ENCODE data around the gene KRTAP19-6.
"Not testable (repeated sequence)": the region's sequence is repeated elsewhere in the genome, so short reads cannot be mapped to it uniquely, and the experiment has no call there.

The KRTAP19-6 gene, protein sequence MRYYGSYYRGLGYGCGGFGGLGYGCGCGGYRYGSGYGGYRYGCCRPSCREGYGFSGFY

DNA sequence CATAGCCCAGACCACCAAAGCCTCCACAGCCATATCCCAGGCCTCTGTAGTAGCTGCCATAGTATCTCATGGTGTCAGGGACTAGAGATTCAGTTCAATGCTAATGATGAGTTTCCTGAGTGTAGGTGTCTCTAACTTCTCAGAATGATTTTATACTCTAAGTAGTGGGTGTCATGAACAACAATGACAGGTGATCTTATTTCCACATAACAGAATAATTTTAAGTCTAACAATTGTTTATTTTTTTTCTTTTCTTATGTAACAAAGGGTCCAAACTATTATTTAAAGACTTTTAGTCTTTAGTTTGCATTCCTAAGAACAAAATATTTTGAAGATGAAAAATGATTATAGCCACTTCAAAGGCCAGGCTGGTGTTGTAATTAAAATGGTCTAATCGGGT lies at the start of gene KRTAP19-6:
Gene KRTAP19-6 (minus strand): TSS at position 101 of the 400 bp plus-strand sequence. CDS start 31 bp downstream, at position 70.
- intact Hi-C loops (cut with DNase I) = no loop called here
- no peak for DNase-seq

GRCh38 chr21:30590297-30590696 lies 48.6 kb upstream of the KRTAP19-6 start, which contains the start of gene KRTAP22-2:
KRTAP22-2 (minus strand) TSS chr21:30590397.
- no peak for DNase-seq
- intact Hi-C loops (cut with DNase I) = no loop called here

DNA sequence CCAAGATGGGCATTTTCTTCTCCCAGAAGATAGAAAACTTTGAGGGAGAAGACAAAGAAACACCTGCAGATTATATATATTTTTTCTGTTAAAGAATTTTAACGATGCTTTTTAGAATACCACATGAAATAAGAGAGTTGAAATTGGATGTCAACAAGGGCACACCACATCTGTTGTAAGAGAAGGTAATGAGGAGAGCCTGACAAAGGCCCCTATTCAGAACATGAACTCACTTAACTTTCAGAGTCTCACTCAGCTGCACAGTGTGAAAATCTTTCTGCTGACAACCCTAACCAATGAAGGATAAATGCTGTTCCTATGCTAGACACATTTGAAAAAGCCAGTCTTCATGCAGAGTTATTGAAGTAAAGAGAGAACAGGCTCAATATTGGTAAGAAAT lies 41.2 kb upstream of the KRTAP19-6 start:
- no peak for DNase-seq
- intact Hi-C loops (cut with DNase I) = no loop called here

GRCh38 chr21:30580132-30580531 lies 38.5 kb upstream of the KRTAP19-6 start:
- intact Hi-C loops (cut with DNase I) = no loop called here
- no peak for DNase-seq

GRCh38 chr21:30579346-30579745 lies 37.7 kb upstream of the KRTAP19-6 start:
- intact Hi-C loops (cut with DNase I) = no loop called here
- DNase-seq = no peak

- DNase-seq = peak in 12 of 42 donors; percentile 5 to 66 (median 22)
- intact Hi-C loops (cut with DNase I) = no loop called here
Observed at GRCh38 chr21:30577766-30578165, 36.1 kb upstream of the KRTAP19-6 start.

DNA sequence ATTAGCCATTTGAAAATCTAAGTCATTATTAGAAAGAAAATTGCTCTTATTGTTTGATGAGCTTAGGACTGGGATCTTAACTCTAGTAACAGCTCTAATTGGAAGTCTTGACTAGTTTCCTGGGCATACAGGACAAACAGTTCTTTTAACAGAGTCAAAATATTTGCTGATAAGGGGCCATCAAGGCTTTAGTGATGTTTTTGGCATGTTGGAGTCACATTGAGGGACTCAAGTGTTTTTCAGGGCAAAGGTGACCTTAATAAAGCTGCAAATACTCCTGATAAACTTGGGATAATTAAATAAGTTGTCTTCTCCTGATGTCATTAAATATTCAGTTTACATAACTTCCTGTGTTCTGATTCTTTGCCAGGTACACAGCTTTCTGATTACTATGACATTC lies 26.0 kb upstream of the KRTAP19-6 start:
- intact Hi-C loops (cut with DNase I) = no loop called here

GRCh38 chr21:30563630-30564029 lies 22.0 kb upstream of the KRTAP19-6 start:
- no peak for DNase-seq
- intact Hi-C loops (cut with DNase I) = no loop called here

More for the DNA sequence above, 26.0 kb upstream of the KRTAP19-6 start:
- DNase-seq = no peak

DNA sequence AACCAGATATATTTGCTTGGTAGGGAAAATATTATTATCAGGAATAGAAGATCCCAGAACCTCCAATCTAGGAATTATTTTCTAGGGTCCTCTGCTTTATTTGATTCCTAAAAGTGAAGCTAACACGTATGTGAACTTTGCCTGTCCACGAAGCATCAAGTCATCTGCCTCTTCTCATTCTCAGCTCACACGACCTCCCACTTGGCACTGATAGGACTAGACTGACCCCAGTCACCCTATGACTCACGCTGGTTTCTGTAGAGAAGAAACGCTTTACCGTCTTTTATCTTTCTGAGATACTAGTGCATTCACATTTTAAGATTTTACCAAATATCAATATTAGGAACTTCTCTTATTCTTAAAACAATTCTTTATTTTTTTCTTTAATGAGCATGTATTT lies 21.4 kb upstream of the KRTAP19-6 start:
- intact Hi-C loops (cut with DNase I) = no loop called here
- DNase-seq = no peak

GRCh38 chr21:30561957-30562356 lies 20.3 kb upstream of the KRTAP19-6 start:
- intact Hi-C loops (cut with DNase I) = no loop called here

GRCh38 chr21:30561264-30561895 lies 19.7 kb upstream of the KRTAP19-6 start, which contains the start of gene KRTAP19-7:
KRTAP19-7 (minus strand) TSS chr21:30561314; CDS start chr21:30561289, 25 bp downstream.
- DNase-seq = no peak
- intact Hi-C loops (cut with DNase I) = no loop called here

More at GRCh38 chr21:30561957-30562356, 20.3 kb upstream of the KRTAP19-6 start:
- DNase-seq = peak in 1 of 42 donors; percentile 6

DNA sequence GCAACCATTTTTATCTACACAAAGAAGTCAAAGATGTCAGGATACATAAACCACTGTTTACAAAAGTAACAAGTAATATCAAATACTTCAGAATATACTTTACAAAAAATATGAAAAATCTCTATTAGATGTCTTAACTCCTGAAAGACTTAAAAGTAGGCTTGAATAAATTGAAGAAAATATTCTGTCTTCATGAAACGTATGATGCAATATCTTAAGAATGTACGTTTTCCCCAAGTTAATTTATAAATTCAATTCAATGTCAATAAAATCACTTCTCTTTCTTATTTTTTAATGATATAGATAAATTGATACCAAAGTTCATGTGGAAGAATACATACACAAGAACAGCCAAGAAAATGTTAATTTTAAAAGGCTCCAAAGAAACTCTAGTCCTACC lies 13.4 kb upstream of the KRTAP19-6 start:
- intact Hi-C loops (cut with DNase I) = no loop called here
- no peak for DNase-seq

DNA sequence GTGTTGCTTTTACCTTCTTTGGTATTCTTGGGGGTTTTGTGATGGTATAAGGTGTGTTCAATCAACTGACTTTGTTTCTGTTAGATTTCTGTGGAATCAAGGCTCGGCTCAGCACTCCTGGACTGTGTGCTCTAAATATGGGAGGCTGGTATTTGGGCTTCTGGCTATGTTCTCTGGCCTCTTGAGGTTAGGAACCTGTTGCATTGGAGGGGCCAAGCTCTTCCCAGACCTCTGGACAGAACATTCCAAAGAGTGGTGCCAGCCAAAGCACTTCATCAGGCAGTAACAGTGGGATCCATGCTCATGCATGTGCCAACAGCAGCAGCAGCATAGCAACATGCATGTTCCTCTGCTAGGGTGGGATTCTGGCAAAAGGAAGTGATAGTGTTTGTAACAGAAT lies 11.1 kb upstream of the KRTAP19-6 start:
- intact Hi-C loops (cut with DNase I) = no loop called here
- DNase-seq = no peak

DNA sequence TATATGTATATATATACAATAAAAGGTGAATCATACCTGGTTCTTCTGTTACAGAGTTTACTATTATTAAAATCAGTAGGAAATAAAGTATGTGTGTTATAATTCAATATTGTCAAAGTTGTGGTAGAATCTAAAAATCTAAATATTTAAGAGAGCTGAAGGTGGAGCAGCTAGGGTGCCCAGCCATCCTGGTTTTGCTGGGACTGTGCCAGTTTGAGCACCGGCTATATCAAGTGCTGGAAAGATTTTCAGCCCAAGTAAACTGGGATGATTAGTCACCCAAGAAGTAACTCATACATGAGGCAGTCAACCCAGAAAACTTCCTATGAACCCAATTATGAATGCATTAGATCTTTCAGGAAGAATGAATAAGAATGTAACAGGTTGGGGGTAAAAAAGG lies 22.8 kb downstream of the KRTAP19-6 start:
- DNase-seq = no peak
- intact Hi-C loops (cut with DNase I) = no loop called here

DNA sequence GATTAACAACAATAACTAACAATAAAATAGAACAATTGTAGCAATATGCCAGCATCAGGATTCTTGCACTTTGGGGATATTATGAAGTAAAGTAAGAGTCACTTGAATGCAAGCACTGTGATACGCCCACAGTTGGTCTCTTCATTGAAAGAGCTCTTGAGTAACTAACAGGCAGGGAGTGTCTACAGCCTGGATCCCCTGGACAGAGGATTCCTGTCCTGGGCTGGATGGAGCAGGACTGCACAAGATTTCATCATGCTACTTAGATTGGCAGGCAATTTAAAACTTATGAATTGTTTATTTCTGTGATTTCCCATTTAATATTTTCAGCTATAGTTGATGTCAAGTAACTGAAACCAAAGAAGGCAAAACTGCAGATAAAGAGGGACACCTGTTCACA lies 26.0 kb downstream of the KRTAP19-6 start:
- DNase-seq = no peak
- intact Hi-C loops (cut with DNase I) = no loop called here

DNA sequence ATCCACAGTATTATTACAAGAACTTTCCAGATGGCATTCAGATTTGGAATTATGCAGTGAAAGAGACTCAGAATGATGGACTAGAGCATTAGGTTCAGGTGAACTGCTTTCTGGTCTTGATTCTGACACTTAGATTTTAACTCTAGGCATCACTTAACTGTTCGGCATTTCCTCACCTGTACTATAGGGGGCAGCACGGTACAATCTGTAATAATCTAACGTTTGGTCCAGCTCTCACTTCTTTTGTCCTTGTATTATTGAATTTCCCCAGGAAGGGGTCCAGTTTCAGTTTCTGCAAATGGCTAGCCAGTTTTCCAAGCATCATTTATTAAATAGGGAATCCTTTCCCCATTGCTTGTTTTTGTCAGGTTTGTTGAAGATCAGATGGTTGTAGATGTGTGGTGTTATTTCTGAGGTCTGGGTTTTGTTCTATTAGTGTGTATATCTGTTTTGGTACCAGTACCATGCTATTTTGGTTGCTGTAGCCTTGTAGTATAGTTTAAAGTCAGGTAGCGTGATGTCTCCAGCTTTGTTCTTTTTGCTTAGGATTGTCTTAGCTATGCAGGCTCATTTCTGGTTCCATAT lies 36.0 kb downstream of the KRTAP19-6 start:
- intact Hi-C loops (cut with DNase I); DNase-seq: not testable (repeated sequence)

GRCh38 chr21:30502041-30502440 lies 39.6 kb downstream of the KRTAP19-6 start, which contains the start of gene KRTAP19-5:
KRTAP19-5 (minus strand) TSS chr21:30502141; CDS start chr21:30502090, 51 bp downstream.
- intact Hi-C loops (cut with DNase I) = no loop called here
- no peak for DNase-seq

- no peak for DNase-seq
- intact Hi-C loops (cut with DNase I) = no loop called here
Observed at GRCh38 chr21:30497065-30497464, 44.6 kb downstream of the KRTAP19-6 start, which contains the start of gene KRTAP19-4. KRTAP19-4 (minus strand) TSS chr21:30497165; CDS start chr21:30497110, 55 bp downstream.

DNA sequence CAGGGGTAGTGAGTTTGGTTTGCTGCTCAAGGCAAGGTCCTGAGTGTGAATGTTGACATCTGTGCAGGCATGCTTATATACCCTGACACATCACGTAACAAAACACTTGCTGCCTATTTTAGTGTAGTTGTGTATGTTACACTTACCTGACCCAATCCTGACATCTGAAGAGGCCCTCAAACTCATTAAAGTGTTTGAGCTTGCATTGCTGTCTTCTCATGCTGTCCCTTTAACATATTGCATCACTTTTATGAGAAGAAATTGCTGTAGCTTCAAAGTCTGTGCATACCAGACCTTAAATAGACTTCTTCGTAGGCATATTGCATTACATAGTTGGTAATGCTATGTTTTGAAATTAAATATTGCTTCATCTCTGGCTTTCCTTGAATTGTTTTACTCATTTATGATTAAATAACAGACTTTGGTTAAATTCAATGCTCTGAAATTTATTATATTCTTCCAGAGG lies 49.7 kb downstream of the KRTAP19-6 start, which contains the start of gene KRTAP19-3:
Gene KRTAP19-3 (minus strand): TSS at position 51 of the 466 bp plus-strand sequence. CDS start 56 bp downstream, outside the sequence.
- DNase-seq = no peak
- intact Hi-C loops (cut with DNase I) = no loop called here

All from head of caudate nucleus (tissue), 42 donors.